GM12878 (cell line): Measurements from ENCODE around the gene AGBL4. TPM values are rescaled to one million over a fixed set of nuclear protein-coding genes. Genes with fewer than 3 reads are reported as not detected.

Experiments
- ATAC-seq: fragments of 200-7000 bp; cut with Tn5 transposase; 3 replicates; pipeline ENCODE4 v1.9.1; 2020; ENCODE audit warnings: mild to moderate bottlenecking, moderate library complexity
- BruUV-seq: library from RNA; stranded (reverse); fragments of 400-500 nt; replicated peaks from 2 replicates; lab custom pipeline; 2021; lab: Mats Ljungman, UMichigan
- CTCF ChIA-PET: fragments of 300-600 bp; sonication (Branson Sonifier 250); formaldehyde crosslinking; extraction: SDS; loops from one replicate; lab custom pipeline; 2021; ENCODE audit warnings: inconsistent platforms; lab: Yijun Ruan, JAX
- POLR2A ChIA-PET: fragments of 350-600 bp; formaldehyde crosslinking; extraction: SDS; loops from one replicate; lab custom pipeline; 2021; ENCODE audit warnings: inconsistent platforms; lab: Charles Lee
- RAD21 ChIA-PET: fragments of 300-600 bp; sonication (Branson Sonifier 250); formaldehyde crosslinking; loops from one replicate; lab custom pipeline; 2023; ENCODE audit warnings: antibody characterized with exemption; ENCODE audit not compliant: unreplicated experiment; lab: Charles Lee
- SMC1A ChIA-PET: fragments of 300-600 bp; sonication (Branson Sonifier 250); formaldehyde crosslinking; loops from one replicate; lab custom pipeline; 2023; ENCODE audit not compliant: unreplicated experiment, uncharacterized antibody; lab: Charles Lee
- DNase-seq: peaks from one replicate; pipeline ENCODE4 v3.0.0-alpha.2; 2011; ENCODE audit warnings: low read depth, low spot score
- FAIRE-seq: peaks from 3 replicates; lab custom pipeline; 2011; peaks lifted over from hg19 to GRCh38; lab: Jason Lieb, UNC
- H2AFZ ChIP-seq: 2 replicates; pipeline ENCODE4 v1.6.0; 2011; ENCODE audit warnings: low read depth, low read length, control low read depth; ENCODE audit not compliant: control insufficient read depth
- H3K27ac ChIP-seq: 2 replicates; pipeline ENCODE4 v1.5.1; 2011; ENCODE audit warnings: control low read depth; ENCODE audit not compliant: control insufficient read depth, insufficient read depth
- H3K27me3 ChIP-seq, 2 experiments: replicated peaks in 1 of 2; 2 replicates each; pipeline versions ENCODE4 v1.6.0 to v1.6.1; 2011; ENCODE audit warnings: low read length in 1 of 2; ENCODE audit not compliant: control insufficient read depth in 2 of 2, insufficient read depth in 2 of 2
- H3K36me3 ChIP-seq, 2 experiments: 2 replicates each; pipeline ENCODE4 v1.5.1; 2011; ENCODE audit warnings: low read length in 1 of 2; ENCODE audit not compliant: control insufficient read depth in 2 of 2, insufficient read depth in 2 of 2
- H3K4me1 ChIP-seq: 2 replicates; pipeline ENCODE4 v1.6.1; 2011; ENCODE audit warnings: mild to moderate bottlenecking, low read length, moderate library complexity, mixed read lengths; ENCODE audit not compliant: control insufficient read depth, insufficient read depth
- H3K4me2 ChIP-seq: 2 replicates; pipeline ENCODE4 v1.6.0; 2011; ENCODE audit warnings: control low read depth; ENCODE audit not compliant: control insufficient read depth, insufficient read depth
- H3K4me3 ChIP-seq: fragments of 200-600 bp; sonication (generic); 2 replicates; pipeline ENCODE4 v1.5.1; 2016
- H3K79me2 ChIP-seq: 2 replicates; pipeline ENCODE4 v1.6.0; 2011; ENCODE audit warnings: low read length; ENCODE audit not compliant: control insufficient read depth, insufficient read depth
- H3K9ac ChIP-seq: 2 replicates; pipeline ENCODE4 v1.8.0; 2011; ENCODE audit warnings: low read length, control low read depth, mixed read lengths; ENCODE audit not compliant: control insufficient read depth, insufficient read depth
- H3K9me3 ChIP-seq: replicated peaks from 3 replicates; pipeline ENCODE4 v1.5.1; 2011; ENCODE audit warnings: mild to moderate bottlenecking, low read length; ENCODE audit not compliant: control insufficient read depth, insufficient read depth
- H4K20me1 ChIP-seq: 2 replicates; pipeline ENCODE4 v1.6.0; 2011; ENCODE audit not compliant: control insufficient read depth, insufficient read depth
- EZH2 ChIP-seq: IDR thresholded peaks from 2 replicates; pipeline ENCODE4 v1.6.1; 2012; ENCODE audit warnings: low read depth, mild to moderate bottlenecking, control low read depth, inconsistent platforms, low read length, borderline replicate concordance; ENCODE audit not compliant: control insufficient read depth
- IKZF1 ChIP-seq: fragments of 450-650 bp; conservative IDR thresholded peaks from 2 replicates; pipeline ENCODE4 v1.6.1; 2017; ENCODE audit warnings: antibody characterized with exemption, mild to moderate bottlenecking
- JUND ChIP-seq: IDR thresholded peaks from 2 replicates; pipeline ENCODE4 v1.6.1; 2012; ENCODE audit warnings: low read depth, mild to moderate bottlenecking, low read length, improper control_type of control experiment, moderate library complexity
- MEF2A ChIP-seq: IDR thresholded peaks from 2 replicates; pipeline ENCODE4 v1.6.1; 2011; ENCODE audit warnings: low read depth, mild to moderate bottlenecking, low read length, moderate library complexity; ENCODE audit not compliant: insufficient read depth
- NR2C1 ChIP-seq: fragments of 450-650 bp; IDR thresholded peaks from 2 replicates; pipeline ENCODE4 v1.6.1; 2017; ENCODE audit warnings: antibody characterized with exemption, mild to moderate bottlenecking, moderate library complexity
- NR2C2 ChIP-seq: IDR thresholded peaks from 2 replicates; pipeline ENCODE4 v1.6.1; 2011; ENCODE audit warnings: borderline replicate concordance, low read depth; ENCODE audit not compliant: control insufficient read depth, insufficient read length
- POLR2AphosphoS5 ChIP-seq: IDR thresholded peaks from 2 replicates; pipeline ENCODE4 v1.6.1; 2011; ENCODE audit warnings: mild to moderate bottlenecking, low read length, inconsistent platforms
- POU2F2 ChIP-seq: IDR thresholded peaks from 3 replicates; pipeline ENCODE4 v1.6.1; 2011; ENCODE audit warnings: low read depth, mild to moderate bottlenecking, low read length, borderline replicate concordance
- RAD21 ChIP-seq: IDR thresholded peaks from 2 replicates; pipeline ENCODE4 v1.6.1; 2011; ENCODE audit warnings: mild to moderate bottlenecking, low read depth, low read length, moderate library complexity; ENCODE audit not compliant: insufficient read depth
- SMC3 ChIP-seq: IDR thresholded peaks from 2 replicates; pipeline ENCODE4 v1.6.1; 2011; ENCODE audit warnings: low read length, improper control_type of control experiment, borderline replicate concordance
- WRNIP1 ChIP-seq: IDR thresholded peaks from 2 replicates; pipeline ENCODE4 v1.6.1; 2011; ENCODE audit warnings: low read depth, low read length, improper control_type of control experiment, borderline replicate concordance
- ZNF24 ChIP-seq: fragments of 450-650 bp; IDR thresholded peaks from 2 replicates; pipeline ENCODE4 v1.6.1; 2017; ENCODE audit warnings: antibody characterized with exemption, mild to moderate bottlenecking
- WGBS: methylation state at CpG from one replicate; pipeline ENCODE4 v1.1.6; 2016; ENCODE audit warnings: low lambda C conversion rate; ENCODE audit not compliant: insufficient replicate concordance, insufficient coverage; ENCODE audit errors: missing lambda C conversion rate; 5-methylcytosine and 5-hydroxymethylcytosine counted together
- in situ Hi-C: fragments of 300-500 bp; cut with MboI; formaldehyde crosslinking; loops from 9 replicates; pipeline ENCODE4 v1.14.3; 2018; ENCODE audit warnings: mixed read lengths
- intact Hi-C: fragments of 100-400 bp; cut with micrococcal nuclease; formaldehyde crosslinking; loops from one replicate; pipeline ENCODE4 v1.14.2; 2022; ENCODE audit not compliant: unreplicated experiment
- polyA plus RNA-seq, 11 experiments: library from polyadenylated mRNA; depleted of rRNA in 4 of 11; unstranded in 6 of 11; stranded (reverse) in 5 of 11; fragments of >200 nt; fragmentation: Nextera tagmentation in 4 of 11; fragmentation: Illumina TruSeq in 1 of 11; extraction: Ambion mirVana in 4 of 11; extraction: Trizol in 1 of 11; gene quantifications; 1 replicate in 1 of 11; 2 replicates in 10 of 11; pipeline versions ENCODE4 v1.2.1 to v1.2.3, GENCODE V29; 2011 to 2016; ENCODE audit warnings: inconsistent platforms in 2 of 11, missing spikeins in 2 of 11, low read depth in 1 of 11
- total RNA-seq, 4 experiments: library from RNA; depleted of rRNA in 3 of 4; stranded (reverse); fragments of >200 nt in 3 of 4; fragmentation: Illumina TruSeq in 1 of 4; extraction: Trizol in 1 of 4; gene quantifications; 2 replicates each; pipeline versions ENCODE4 v1.2.1 to v1.2.3, GENCODE V29; 2013 to 2021
- TF ChIP-seq, protein P1 (sequence below): IDR thresholded peaks from 2 replicates; pipeline ENCODE4 v1.6.1; 2011; ENCODE audit warnings: low read depth, low read length, improper control_type of control experiment, borderline replicate concordance
- TF ChIP-seq, protein P2 (sequence below), 3 experiments: IDR thresholded peaks in 2 of 3; conservative IDR thresholded peaks in 1 of 3; 2 replicates each; pipeline ENCODE4 v1.5.1; 2011; ENCODE audit warnings: low read depth in 3 of 3, low read length in 3 of 3, mild to moderate bottlenecking in 3 of 3, control low read depth in 2 of 3, moderate library complexity in 2 of 3, inconsistent platforms in 1 of 3, mixed read lengths in 1 of 3; ENCODE audit not compliant: control insufficient read depth in 2 of 3, insufficient read depth in 1 of 3; ENCODE audit errors: extremely low read depth in 1 of 3
- TF ChIP-seq, protein P3 (sequence below): fragments of 450-650 bp; IDR thresholded peaks from 2 replicates; pipeline ENCODE4 v1.6.1; 2016; ENCODE audit warnings: mild to moderate bottlenecking
- TF ChIP-seq, protein P4 (sequence below): fragments of 450-650 bp; formaldehyde crosslinking; IDR thresholded peaks from 2 replicates; pipeline ENCODE4 v1.4.0; 2022; ENCODE audit warnings: mild to moderate bottlenecking, moderate library complexity

Gene AGBL4
- total and polyA plus RNA-seq, 10 of the 15 experiments (the other 5 are each of a cell fraction or from before 2014, with no cell fraction given): 0.31 TPM; not detected in 9

DNA sequence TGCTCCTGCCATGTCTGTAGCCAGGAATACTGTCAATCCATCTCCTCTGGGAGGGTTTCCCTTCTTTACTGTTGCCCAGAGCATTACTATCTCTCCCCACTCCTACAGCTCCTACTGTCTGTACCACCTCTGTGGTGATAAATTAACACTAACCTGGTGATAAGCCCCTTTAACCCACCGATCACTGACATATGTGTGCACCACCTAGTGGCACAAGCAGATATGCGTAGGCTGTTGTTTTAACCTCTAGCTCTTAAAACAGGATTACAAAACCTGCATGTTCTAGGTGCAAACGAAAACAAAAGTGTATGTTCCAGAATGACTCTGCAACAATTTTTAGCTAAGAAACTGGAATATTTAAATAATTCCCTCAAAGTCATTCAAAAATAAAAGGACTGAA is 1153.2 kb downstream of the AGBL4 start:
- no peaks in the 10 kb centered on the region for H3K4me1 ChIP-seq
- ATAC-seq (peak; percentile 72), DNase-seq (no peak), FAIRE-seq (peak; percentile 75)
- in situ Hi-C loops: no loop called here
- no peaks in the 10 kb centered on the region for H4K20me1 ChIP-seq
- RAD21 ChIA-PET: interaction anchor here (1.4 kb wide), 1 partner anchor 12 kb away, joined by 3 read pairs; no protein-coding TSS in a partner anchor
- SMC1A ChIA-PET: interaction anchor here (0.6 to 1.0 kb wide), 2 partner anchors 193 to 477 kb away, joined by 3 to 4 read pairs; no protein-coding TSS in a partner anchor
- H3K4me2 ChIP-seq: no peak overlapping the region
- H3K27ac ChIP-seq: no peak overlapping the region
- CTCF ChIA-PET: interaction anchor here (0.8 to 1.3 kb wide), 9 partner anchors 8 to 297 kb away, joined by 3 to 6 read pairs (median 3); no protein-coding TSS in a partner anchor
- POLR2A ChIA-PET: no interaction called here
- no peaks in the 10 kb centered on the region for H3K9me3 ChIP-seq
- H3K4me3 ChIP-seq: no peak overlapping the region
- H3K9ac ChIP-seq: no peak overlapping the region
- H3K27me3 ChIP-seq: no peaks in the 10 kb centered on the region
- H3K36me3 ChIP-seq: no peaks in the 10 kb centered on the region
- 0% methylated on average over 3 of the region's 3 CpGs for WGBS
- H3K79me2 ChIP-seq: no peaks in the 10 kb centered on the region
- BruUV-seq: no TSS peak
- H2AFZ ChIP-seq: no peak overlapping the region
- intact Hi-C loops: loop anchor here (1.0 kb wide), 1 partner anchor 298 kb away; no protein-coding TSS in a partner anchor
- TF ChIP-seq, protein P1, sequence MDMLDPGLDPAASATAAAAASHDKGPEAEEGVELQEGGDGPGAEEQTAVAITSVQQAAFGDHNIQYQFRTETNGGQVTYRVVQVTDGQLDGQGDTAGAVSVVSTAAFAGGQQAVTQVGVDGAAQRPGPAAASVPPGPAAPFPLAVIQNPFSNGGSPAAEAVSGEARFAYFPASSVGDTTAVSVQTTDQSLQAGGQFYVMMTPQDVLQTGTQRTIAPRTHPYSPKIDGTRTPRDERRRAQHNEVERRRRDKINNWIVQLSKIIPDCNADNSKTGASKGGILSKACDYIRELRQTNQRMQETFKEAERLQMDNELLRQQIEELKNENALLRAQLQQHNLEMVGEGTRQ: no peak
- TF ChIP-seq, protein P2, sequence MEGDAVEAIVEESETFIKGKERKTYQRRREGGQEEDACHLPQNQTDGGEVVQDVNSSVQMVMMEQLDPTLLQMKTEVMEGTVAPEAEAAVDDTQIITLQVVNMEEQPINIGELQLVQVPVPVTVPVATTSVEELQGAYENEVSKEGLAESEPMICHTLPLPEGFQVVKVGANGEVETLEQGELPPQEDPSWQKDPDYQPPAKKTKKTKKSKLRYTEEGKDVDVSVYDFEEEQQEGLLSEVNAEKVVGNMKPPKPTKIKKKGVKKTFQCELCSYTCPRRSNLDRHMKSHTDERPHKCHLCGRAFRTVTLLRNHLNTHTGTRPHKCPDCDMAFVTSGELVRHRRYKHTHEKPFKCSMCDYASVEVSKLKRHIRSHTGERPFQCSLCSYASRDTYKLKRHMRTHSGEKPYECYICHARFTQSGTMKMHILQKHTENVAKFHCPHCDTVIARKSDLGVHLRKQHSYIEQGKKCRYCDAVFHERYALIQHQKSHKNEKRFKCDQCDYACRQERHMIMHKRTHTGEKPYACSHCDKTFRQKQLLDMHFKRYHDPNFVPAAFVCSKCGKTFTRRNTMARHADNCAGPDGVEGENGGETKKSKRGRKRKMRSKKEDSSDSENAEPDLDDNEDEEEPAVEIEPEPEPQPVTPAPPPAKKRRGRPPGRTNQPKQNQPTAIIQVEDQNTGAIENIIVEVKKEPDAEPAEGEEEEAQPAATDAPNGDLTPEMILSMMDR (IDR thresholded peaks at IDR 0.05 in 2 of 3, conservative IDR thresholded peaks at IDR 0.05 in 1 of 3; ENCODE audit: control insufficient read depth in 2 of 3, extremely low read depth in 1 of 3, insufficient read depth in 1 of 3, low read depth in 3 of 3, low read length in 3 of 3): peak; percentile 26 to 69 (median 54); a peak in 5 of 6 replicates
- no peak for TF ChIP-seq ZNF24
- TF ChIP-seq, protein P3, sequence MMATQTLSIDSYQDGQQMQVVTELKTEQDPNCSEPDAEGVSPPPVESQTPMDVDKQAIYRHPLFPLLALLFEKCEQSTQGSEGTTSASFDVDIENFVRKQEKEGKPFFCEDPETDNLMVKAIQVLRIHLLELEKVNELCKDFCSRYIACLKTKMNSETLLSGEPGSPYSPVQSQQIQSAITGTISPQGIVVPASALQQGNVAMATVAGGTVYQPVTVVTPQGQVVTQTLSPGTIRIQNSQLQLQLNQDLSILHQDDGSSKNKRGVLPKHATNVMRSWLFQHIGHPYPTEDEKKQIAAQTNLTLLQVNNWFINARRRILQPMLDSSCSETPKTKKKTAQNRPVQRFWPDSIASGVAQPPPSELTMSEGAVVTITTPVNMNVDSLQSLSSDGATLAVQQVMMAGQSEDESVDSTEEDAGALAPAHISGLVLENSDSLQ: no peak
- TF ChIP-seq NR2C1: no peak
- peak; percentile 22; the same call in 1 of the 2 replicates for TF ChIP-seq SMC3
- TF ChIP-seq POLR2AphosphoS5: no peak
- TF ChIP-seq JUND: no peak
- TF ChIP-seq, protein P4, sequence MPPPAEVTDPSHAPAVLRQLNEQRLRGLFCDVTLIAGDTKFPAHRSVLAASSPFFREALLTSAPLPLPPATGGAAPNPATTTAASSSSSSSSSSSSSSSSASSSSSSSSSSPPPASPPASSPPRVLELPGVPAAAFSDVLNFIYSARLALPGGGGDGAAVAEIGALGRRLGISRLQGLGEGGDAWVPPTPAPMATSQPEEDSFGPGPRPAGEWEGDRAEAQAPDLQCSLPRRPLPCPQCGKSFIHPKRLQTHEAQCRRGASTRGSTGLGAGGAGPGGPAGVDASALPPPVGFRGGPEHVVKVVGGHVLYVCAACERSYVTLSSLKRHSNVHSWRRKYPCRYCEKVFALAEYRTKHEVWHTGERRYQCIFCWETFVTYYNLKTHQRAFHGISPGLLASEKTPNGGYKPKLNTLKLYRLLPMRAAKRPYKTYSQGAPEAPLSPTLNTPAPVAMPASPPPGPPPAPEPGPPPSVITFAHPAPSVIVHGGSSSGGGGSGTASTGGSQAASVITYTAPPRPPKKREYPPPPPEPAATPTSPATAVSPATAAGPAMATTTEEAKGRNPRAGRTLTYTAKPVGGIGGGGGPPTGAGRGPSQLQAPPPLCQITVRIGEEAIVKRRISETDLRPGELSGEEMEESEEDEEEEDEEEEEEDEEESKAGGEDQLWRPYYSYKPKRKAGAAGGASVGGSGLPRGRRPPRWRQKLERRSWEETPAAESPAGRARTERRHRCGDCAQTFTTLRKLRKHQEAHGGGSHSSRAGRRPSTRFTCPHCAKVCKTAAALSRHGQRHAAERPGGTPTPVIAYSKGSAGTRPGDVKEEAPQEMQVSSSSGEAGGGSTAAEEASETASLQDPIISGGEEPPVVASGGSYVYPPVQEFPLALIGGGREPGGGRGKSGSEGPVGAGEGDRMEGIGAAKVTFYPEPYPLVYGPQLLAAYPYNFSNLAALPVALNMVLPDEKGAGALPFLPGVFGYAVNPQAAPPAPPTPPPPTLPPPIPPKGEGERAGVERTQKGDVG (CRISPR knock-in tag): no peak
- TF ChIP-seq EZH2: no peak
- TF ChIP-seq MEF2A: no peak
- TF ChIP-seq IKZF1: no peak
- TF ChIP-seq POU2F2: no peak
- TF ChIP-seq WRNIP1: no peak
- TF ChIP-seq NR2C2: no peak
- TF ChIP-seq RAD21: peak; percentile 41
